ENCODE results near the gene MYOCD. TPM values are rescaled to one million over a fixed set of nuclear protein-coding genes. Genes with fewer than 3 reads are reported as not detected.

MYOCD gene
- total RNA-seq, 1 donor from 2014 or later: 35.7 TPM

DNA sequence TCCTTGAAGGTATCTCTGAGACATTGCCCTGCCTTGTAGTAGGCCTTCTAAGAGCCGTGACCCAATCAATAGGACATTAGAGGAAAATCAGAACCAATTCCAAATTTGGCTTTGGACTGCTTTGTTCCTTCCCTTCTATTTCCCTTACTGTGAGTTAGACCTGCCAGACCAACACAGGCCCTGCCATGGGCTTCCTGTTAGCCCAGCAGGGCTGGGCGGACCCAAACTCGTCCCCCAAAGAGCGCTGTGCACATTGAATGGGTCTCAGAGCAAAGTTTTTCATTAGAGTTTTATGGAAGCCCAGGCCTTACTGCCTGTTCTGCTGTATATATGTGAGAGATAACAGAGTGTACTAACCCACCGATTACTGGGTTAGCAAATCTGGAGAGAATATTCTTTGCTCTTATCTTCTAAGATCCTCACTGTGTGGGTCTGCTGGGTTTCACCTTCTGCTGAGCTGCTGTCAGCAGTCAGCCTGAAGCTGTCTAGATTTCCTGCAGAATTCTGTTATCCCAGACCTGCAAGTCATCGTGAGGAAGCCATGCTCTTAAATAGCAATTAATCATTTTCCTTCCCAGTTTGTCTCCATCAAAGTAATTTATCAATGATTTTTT lies 129.3 kb downstream of the MYOCD start:
- intact Hi-C loops (cut with micrococcal nuclease): no loop called here
- no peak for DNase-seq
- ATAC-seq: no peak

DNA sequence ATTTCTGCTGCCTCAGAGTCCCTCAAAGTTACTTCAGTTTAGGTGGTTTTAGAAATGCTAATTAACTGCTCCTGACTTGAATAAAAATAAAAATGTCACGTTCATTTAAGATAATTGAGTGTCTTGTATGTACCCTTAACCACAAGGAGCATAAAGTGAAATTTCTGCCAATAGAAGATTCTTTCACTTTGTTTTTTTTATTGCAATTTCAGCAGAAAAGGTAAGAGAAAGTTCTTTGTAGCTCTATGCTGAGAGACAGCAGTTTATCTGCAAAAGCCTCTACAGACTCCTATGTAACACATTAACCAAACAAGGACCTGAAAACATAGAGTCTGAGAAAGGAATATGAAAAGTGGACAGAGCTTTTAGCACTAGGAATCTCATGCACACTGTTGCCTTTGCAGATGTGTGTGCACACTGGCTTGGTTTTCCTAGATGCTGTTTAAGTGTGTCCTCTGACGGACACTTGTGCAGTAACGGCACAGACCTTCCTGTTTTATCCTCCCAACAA lies 135.2 kb downstream of the MYOCD start:
- ATAC-seq (no peak), DNase-seq (no peak)
- intact Hi-C loops (cut with micrococcal nuclease): no loop called here

DNA sequence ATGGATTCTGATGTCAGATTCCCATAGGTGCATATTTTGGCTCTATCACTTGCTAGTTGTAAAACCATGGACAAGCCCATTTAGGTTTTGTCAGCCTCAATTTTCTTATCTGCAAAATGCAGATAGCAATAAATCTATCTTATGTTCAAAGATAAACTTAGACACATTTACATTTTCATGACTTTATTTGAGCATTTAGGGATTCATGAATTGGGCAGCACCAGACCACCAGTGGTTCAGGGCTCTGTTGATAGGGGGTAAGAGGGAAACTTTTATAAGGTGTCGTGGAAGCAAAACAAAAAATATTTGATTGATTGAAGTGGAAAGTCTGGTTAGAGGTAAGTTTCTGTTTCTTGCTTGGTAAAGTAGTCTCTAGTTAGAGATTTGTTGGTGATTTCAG lies 140.9 kb downstream of the MYOCD start:
- no peak for ATAC-seq
- intact Hi-C loops (cut with micrococcal nuclease): no loop called here
- no peak for DNase-seq

GRCh38 chr17:12808723-12809122 lies 143.0 kb downstream of the MYOCD start:
- no peak for ATAC-seq
- intact Hi-C loops (cut with micrococcal nuclease): no loop called here

GRCh38 chr17:12812877-12813276 lies 147.2 kb downstream of the MYOCD start:
- ATAC-seq (no peak), DNase-seq (no peak)
- intact Hi-C loops (cut with micrococcal nuclease): no loop called here

More at GRCh38 chr17:12808723-12809122, 143.0 kb downstream of the MYOCD start:
- no peak for DNase-seq

DNA sequence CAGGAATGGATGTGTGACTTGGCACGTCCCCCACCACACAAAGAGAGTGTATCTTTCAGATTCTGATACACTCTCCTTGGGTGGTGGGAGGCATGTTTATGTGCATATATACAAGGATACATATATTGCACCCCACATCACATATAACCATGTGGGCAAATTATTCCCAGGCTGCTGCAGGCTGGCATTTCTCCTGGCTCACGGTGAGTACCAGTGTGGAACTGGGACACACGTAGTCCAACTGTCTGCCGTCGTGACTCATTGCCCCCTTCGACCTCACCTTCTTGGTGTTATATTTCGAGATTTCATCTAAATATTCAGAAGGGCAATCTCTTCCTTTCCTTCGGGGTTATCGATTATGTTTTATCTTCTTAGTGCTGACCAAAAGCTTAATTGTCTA lies 148.0 kb downstream of the MYOCD start:
- ATAC-seq: no peak
- intact Hi-C loops (cut with micrococcal nuclease): no loop called here

GRCh38 chr17:12814718-12815117 lies 149.0 kb downstream of the MYOCD start:
- DNase-seq (no peak), ATAC-seq (no peak)
- intact Hi-C loops (cut with micrococcal nuclease): no loop called here

More for the DNA sequence above, 148.0 kb downstream of the MYOCD start:
- DNase-seq: no peak

DNA sequence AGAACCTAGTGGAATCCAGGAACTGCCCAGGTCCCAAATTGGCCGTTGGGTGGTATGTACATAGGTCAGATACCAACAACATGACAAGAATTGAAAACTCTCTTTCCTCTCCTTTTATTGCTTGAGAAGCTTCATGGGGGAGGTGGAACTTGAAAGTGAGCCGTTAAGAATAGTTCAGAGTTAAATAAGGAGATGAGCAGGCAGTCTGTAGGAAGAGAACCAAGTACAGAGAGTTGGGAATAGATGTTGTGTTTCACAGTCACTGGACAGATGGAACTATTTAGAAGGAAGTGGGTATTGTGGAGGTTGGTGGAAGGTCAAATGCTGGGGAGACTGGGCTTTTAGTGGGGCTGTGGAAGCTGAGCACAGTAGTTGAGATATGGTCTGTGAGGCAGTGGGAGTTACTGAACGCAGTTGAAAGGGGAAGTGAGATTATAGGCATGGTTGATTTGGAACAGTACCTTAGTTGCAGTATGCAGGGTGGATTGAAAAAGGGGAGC lies 150.0 kb downstream of the MYOCD start:
- DNase-seq (no peak), ATAC-seq (no peak)
- intact Hi-C loops (cut with micrococcal nuclease): no loop called here

Other genes with a start within 250 kb of the MYOCD start
- 9.9 TPM for gene ARHGAP44, start 123.6 kb downstream of the MYOCD start, total RNA-seq